Panc1 (cell line): Measurements from ENCODE around the gene DPEP2.

Experiments used
- CTCF ChIP-seq: fragments of 450-650 bp; IDR thresholded peaks from 2 replicates; pipeline ENCODE4 v1.5.1; 2017; ENCODE audit warnings: mild to moderate bottlenecking
- POLR2AphosphoS5 ChIP-seq: IDR thresholded peaks from 2 replicates; pipeline ENCODE4 v1.6.1; 2012; ENCODE audit warnings: mild to moderate bottlenecking, low read depth, low read length, moderate library complexity
- REST ChIP-seq, 2 experiments: IDR thresholded peaks; 2 replicates each; pipeline ENCODE4 v1.6.1; 2011 to 2012; ENCODE audit warnings: low read depth in 2 of 2, control low read depth in 1 of 2, low read length in 1 of 2, mild to moderate bottlenecking in 1 of 2, moderate library complexity in 1 of 2; ENCODE audit not compliant: insufficient read depth in 1 of 2
- TCF7L2 ChIP-seq: IDR thresholded peaks from 2 replicates; pipeline ENCODE4 v1.6.1; 2011; ENCODE audit warnings: mild to moderate bottlenecking, low read depth, low read length, inconsistent platforms

GRCh38 chr16:67939507-67940445, 59.5 kb downstream of the DPEP2 start:
- no peak for TF ChIP-seq CTCF
- TF ChIP-seq REST (IDR thresholded peaks at IDR 0.05; ENCODE audit: insufficient read depth in 1 of 2, low read depth in 2 of 2, low read length in 1 of 2) = no peak
- no peak; the same call in 1 of the 2 replicates for TF ChIP-seq POLR2AphosphoS5
- TF ChIP-seq TCF7L2 = no peak
